Measurements from ENCODE around the gene CCDC190.
A peak's percentile ranks its signal among the peaks of the same experiment; 100 is the strongest.
"Not testable (repeated sequence)": the region's sequence is repeated elsewhere in the genome, so short reads cannot be mapped to it uniquely, and the experiment has no call there.

The CCDC190 gene

GRCh38 chr1:162882248-162882674 is 21.3 kb upstream of the CCDC190 start:
- TF ChIP-seq, protein P1, sequence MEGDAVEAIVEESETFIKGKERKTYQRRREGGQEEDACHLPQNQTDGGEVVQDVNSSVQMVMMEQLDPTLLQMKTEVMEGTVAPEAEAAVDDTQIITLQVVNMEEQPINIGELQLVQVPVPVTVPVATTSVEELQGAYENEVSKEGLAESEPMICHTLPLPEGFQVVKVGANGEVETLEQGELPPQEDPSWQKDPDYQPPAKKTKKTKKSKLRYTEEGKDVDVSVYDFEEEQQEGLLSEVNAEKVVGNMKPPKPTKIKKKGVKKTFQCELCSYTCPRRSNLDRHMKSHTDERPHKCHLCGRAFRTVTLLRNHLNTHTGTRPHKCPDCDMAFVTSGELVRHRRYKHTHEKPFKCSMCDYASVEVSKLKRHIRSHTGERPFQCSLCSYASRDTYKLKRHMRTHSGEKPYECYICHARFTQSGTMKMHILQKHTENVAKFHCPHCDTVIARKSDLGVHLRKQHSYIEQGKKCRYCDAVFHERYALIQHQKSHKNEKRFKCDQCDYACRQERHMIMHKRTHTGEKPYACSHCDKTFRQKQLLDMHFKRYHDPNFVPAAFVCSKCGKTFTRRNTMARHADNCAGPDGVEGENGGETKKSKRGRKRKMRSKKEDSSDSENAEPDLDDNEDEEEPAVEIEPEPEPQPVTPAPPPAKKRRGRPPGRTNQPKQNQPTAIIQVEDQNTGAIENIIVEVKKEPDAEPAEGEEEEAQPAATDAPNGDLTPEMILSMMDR (IDR thresholded peaks at IDR 0.05; ENCODE audit: low read depth, low read length, missing control alignments), result no peak
- in situ Hi-C loops (cut with HindIII; ENCODE audit: low sequenced_read_pairs), result loop anchor here (25.0 kb wide), 1 partner anchor 305 kb away; no protein-coding TSS in a partner anchor
- DNase-seq (ENCODE audit: low read depth), result no peak
- H3K4me3 ChIP-seq (ENCODE audit: low read depth, low read length), result no peak overlapping the region

DNA sequence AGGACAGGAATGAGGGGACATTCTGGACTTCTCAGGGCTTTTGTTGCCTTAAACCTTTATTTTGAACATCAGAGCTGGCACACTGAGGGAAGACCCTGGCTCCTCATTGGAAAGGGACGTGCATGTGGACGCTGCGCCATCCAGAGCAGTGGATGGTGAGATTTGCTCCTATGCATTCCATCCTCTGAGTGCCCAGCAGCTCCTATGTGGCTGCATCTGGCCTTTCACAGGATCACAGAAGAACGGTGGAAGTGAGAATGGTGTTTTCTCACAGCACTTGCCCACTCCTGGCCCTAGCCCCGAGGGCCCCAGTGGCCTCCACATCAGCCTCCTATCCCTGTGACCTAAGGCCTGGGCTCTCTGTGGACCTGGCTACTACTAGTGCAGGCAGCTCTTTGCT is 20.6 kb upstream of the CCDC190 start:
- in situ Hi-C loops (cut with HindIII; ENCODE audit: low sequenced_read_pairs), result loop anchor here (25.0 kb wide), 1 partner anchor 306 kb away; no protein-coding TSS in a partner anchor
- TF ChIP-seq, protein P1 (IDR thresholded peaks at IDR 0.05; ENCODE audit: low read depth, low read length, missing control alignments), result no peak
- H3K4me3 ChIP-seq (ENCODE audit: low read depth, low read length), result no peak overlapping the region
- DNase-seq (ENCODE audit: low read depth), result no peak

GRCh38 chr1:162880617-162881016 is 19.6 kb upstream of the CCDC190 start:
- not testable (repeated sequence) for H3K4me3 ChIP-seq (ENCODE audit: low read depth, low read length); DNase-seq (ENCODE audit: low read depth)
- in situ Hi-C loops (cut with HindIII; ENCODE audit: low sequenced_read_pairs), result loop anchor here (25.0 kb wide), 1 partner anchor 307 kb away; no protein-coding TSS in a partner anchor

DNA sequence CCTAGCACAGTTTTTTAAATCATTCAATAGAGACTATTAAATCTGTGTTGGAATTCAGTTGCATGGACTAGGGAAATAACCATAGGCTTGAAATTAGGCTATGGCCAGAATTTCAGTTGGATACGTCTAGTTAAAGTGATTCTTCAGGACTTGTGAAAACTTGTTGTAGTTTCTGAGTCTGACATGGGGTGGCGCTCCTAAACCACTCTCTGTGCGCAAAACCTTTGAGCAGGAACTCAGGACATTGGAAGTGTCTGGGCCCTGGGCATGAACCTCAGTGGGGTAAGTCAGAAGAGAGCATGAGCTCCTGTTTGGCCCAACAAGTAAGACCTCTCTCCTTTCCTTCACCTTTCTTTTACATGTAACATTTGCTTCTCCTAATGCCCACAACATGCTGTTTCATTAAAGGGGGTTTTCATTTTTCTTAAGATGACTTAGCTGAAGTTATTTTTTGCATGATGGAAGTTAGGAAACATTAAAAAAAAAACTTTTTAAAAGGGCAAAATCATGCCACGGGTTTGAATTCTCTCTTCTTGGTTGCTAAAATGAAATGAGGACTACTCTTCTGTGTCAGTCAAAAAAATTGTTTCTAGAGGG is 17.1 kb upstream of the CCDC190 start:
- peak; percentile 72 for DNase-seq (ENCODE audit: low read depth)
- TF ChIP-seq, protein P1 (IDR thresholded peaks at IDR 0.05; ENCODE audit: low read depth, low read length, missing control alignments), result peak; percentile 75
- in situ Hi-C loops (cut with HindIII; ENCODE audit: low sequenced_read_pairs), result loop anchor here (25.0 kb wide), 1 partner anchor 309 kb away; no protein-coding TSS in a partner anchor
- H3K4me3 ChIP-seq (ENCODE audit: low read depth, low read length), result no peak overlapping the region

DNA sequence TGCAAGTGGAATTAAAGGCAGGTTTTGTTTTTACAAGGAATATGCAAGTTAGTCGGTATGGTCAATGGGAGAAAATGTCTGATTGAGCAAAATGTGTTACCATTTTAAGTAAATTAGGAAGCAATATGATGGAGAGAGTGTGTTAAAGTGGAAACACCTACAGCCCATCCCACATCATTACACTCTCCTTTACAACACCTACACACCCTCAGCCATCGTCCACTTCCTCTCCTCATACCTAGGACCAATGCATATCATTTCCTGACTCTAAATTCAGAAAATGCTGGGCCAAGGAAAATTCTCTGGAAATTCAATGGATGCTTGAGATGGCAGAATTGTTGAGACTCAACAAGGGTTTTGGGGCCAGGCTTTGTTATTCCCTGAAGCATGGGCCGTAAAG is 16.4 kb upstream of the CCDC190 start:
- no peak for DNase-seq (ENCODE audit: low read depth)
- TF ChIP-seq, protein P1 (IDR thresholded peaks at IDR 0.05; ENCODE audit: low read depth, low read length, missing control alignments), result no peak
- no peak overlapping the region for H3K4me3 ChIP-seq (ENCODE audit: low read depth, low read length)
- in situ Hi-C loops (cut with HindIII; ENCODE audit: low sequenced_read_pairs), result loop anchor here (25.0 kb wide), 1 partner anchor 310 kb away; no protein-coding TSS in a partner anchor

DNA sequence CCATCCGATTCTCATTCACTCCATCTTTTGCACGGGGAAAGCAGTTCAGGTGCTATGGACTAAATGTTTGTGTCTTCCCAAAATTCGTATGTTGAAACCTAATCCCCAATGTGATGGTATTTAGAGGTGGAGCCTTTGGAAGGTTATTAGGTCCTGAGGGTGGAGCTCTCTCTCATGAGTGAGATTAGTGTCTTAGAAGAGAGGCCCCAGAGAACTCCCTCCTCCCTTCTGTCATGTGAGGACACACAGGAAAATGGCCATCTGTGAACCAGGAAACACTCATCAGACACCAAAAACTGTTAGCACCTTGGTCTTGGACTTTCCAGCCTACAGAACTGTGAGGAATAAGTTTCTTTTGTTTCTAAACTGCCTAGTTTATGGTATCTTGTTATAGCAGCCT is 15.8 kb upstream of the CCDC190 start:
- DNase-seq (ENCODE audit: low read depth), result no peak
- in situ Hi-C loops (cut with HindIII; ENCODE audit: low sequenced_read_pairs), result loop anchor here (25.0 kb wide), 1 partner anchor 311 kb away; no protein-coding TSS in a partner anchor
- no peak overlapping the region for H3K4me3 ChIP-seq (ENCODE audit: low read depth, low read length)
- TF ChIP-seq, protein P1 (IDR thresholded peaks at IDR 0.05; ENCODE audit: low read depth, low read length, missing control alignments), result no peak
